Erythroblast (primary cell): ENCODE data around the gene HTR3E.

Experiments used
- GATA1 ChIP-seq: IDR thresholded peaks from 2 replicates; pipeline ENCODE4 v1.6.1; 2011; ENCODE audit warnings: low read depth, mild to moderate bottlenecking, control low read depth, low read length, moderate library complexity
- POLR2A ChIP-seq: IDR thresholded peaks from 2 replicates; pipeline ENCODE4 v1.6.1; 2011; ENCODE audit warnings: mild to moderate bottlenecking, low read length

DNA sequence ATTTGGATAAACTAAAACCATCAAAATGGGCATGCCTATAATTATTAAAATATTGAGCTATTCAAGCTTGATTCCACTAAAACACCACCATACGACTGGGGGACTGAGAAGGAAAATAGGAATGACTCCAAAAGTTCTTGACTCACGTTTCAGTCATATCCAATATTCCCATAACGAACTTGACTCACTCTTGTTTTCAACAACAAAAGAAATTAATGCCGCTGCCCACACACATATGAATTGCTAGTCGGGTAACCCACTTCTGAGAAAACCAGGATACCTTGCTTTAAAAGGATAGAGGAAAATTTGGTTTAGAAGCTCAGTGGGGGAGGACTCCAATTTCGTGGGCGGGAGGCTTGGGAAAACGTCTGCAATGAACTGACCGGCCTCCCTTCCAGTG lies 38.8 kb upstream of the HTR3E start:
- TF ChIP-seq POLR2A (no peak), GATA1 (no peak)
